Muscle layer of duodenum (tissue), 2 donors: ENCODE data around the gene RASSF3.
A peak's percentile ranks its signal among the peaks of the same experiment; 100 is the strongest.
"Not testable (repeated sequence)": the region's sequence is repeated elsewhere in the genome, so short reads cannot be mapped to it uniquely, and the experiment has no call there.

ENCODE experiments used
- H3K27ac ChIP-seq: one replicate; pipeline ENCODE4 v1.7.0; 2013; ENCODE audit warnings: mild to moderate bottlenecking, low read length
- H3K27me3 ChIP-seq: one replicate; pipeline ENCODE4 v1.7.0; 2013; ENCODE audit warnings: low read depth, mild to moderate bottlenecking, control low read depth, low read length
- H3K36me3 ChIP-seq, 2 donors: one replicate each; pipeline ENCODE4 v1.7.0; 2013; ENCODE audit warnings: low read length in 2 of 2, control low read depth in 1 of 2, mild to moderate bottlenecking in 1 of 2; ENCODE audit not compliant: insufficient read depth in 2 of 2, control insufficient read depth in 1 of 2
- H3K4me1 ChIP-seq, 2 donors: one replicate each; pipeline ENCODE4 v1.7.0; 2013; ENCODE audit warnings: low read length in 2 of 2, mild to moderate bottlenecking in 2 of 2, control low read depth in 1 of 2, moderate library complexity in 1 of 2; ENCODE audit not compliant: insufficient read depth in 2 of 2, control insufficient read depth in 1 of 2
- H3K4me3 ChIP-seq, 2 donors: one replicate each; pipeline ENCODE4 v1.7.0; 2013; ENCODE audit warnings: low read length in 2 of 2, low read depth in 1 of 2, mild to moderate bottlenecking in 1 of 2
- H3K9me3 ChIP-seq, 2 donors: one replicate each; pipeline ENCODE4 v1.7.0; 2013; ENCODE audit warnings: low read length in 2 of 2, control low read depth in 1 of 2, mild to moderate bottlenecking in 1 of 2; ENCODE audit not compliant: control insufficient read depth in 1 of 2
- donor health status: healthy.

RASSF3 gene

GRCh38 chr12:64621257-64621942 is 11.1 kb downstream of the RASSF3 start:
- Histone ChIP-seq H3K27ac (peak overlapping the region; percentile 8), H3K27me3 (no peaks in the 10 kb centered on the region), H3K9me3 (no peaks in the 10 kb centered on the region), H3K4me1 (peaks cover 2 to 39% of the 10 kb centered on the region in 2 donors), H3K36me3 (no peaks in the 10 kb centered on the region), H3K4me3 (no peak overlapping the region)

GRCh38 chr12:64624035-64624434 is 13.7 kb downstream of the RASSF3 start:
- no peaks in the 10 kb centered on the region for H3K9me3 ChIP-seq
- H3K4me1 ChIP-seq: peaks cover 8 to 41% of the 10 kb centered on the region in 2 donors
- no peak overlapping the region for H3K4me3 ChIP-seq
- no peaks in the 10 kb centered on the region for H3K27me3 ChIP-seq
- no peaks in the 10 kb centered on the region for H3K36me3 ChIP-seq
- no peak overlapping the region for H3K27ac ChIP-seq

- peak overlapping the region; percentile 47 to 48 for H3K4me3 ChIP-seq
- peaks cover 8 to 43% of the 10 kb centered on the region in 2 donors for H3K4me1 ChIP-seq
- no peaks in the 10 kb centered on the region for H3K27me3 ChIP-seq
- H3K27ac ChIP-seq: peak overlapping the region; percentile 93
- H3K36me3 ChIP-seq: no peaks in the 10 kb centered on the region
- no peaks in the 10 kb centered on the region for H3K9me3 ChIP-seq
These were observed 15.2 kb downstream of the RASSF3 start for GRCh38 chr12:64625243-64626077.

GRCh38 chr12:64626588-64626987 is 16.3 kb downstream of the RASSF3 start:
- H3K36me3 ChIP-seq, H3K27me3 ChIP-seq, H3K4me3 ChIP-seq, H3K9me3 ChIP-seq: not testable (repeated sequence)
- H3K27ac ChIP-seq: peak overlapping the region; percentile 50
- peaks cover 8 to 47% of the 10 kb centered on the region in 2 donors for H3K4me1 ChIP-seq

GRCh38 chr12:64627771-64628170 is 17.5 kb downstream of the RASSF3 start:
- H3K27ac ChIP-seq: peak overlapping the region; percentile 50
- no peaks in the 10 kb centered on the region for H3K9me3 ChIP-seq
- no peaks in the 10 kb centered on the region for H3K36me3 ChIP-seq
- no peaks in the 10 kb centered on the region for H3K27me3 ChIP-seq
- H3K4me1 ChIP-seq: peaks cover 8 to 54% of the 10 kb centered on the region in 2 donors
- H3K4me3 ChIP-seq: no peak overlapping the region

- H3K27me3 ChIP-seq: no peaks in the 10 kb centered on the region
- no peak overlapping the region for H3K4me3 ChIP-seq
- peaks cover 8 to 54% of the 10 kb centered on the region in 2 donors for H3K4me1 ChIP-seq
- no peak overlapping the region for H3K27ac ChIP-seq
- no peaks in the 10 kb centered on the region for H3K9me3 ChIP-seq
- H3K36me3 ChIP-seq: peaks cover 0 to 3% of the 10 kb centered on the region in 2 donors
These were observed 20.9 kb downstream of the RASSF3 start for GRCh38 chr12:64631197-64631596.

GRCh38 chr12:64633011-64633939 is 23.0 kb downstream of the RASSF3 start:
- Histone ChIP-seq H3K27me3 (no peaks in the 10 kb centered on the region), H3K36me3 (peaks cover 0 to 3% of the 10 kb centered on the region in 2 donors), H3K9me3 (no peaks in the 10 kb centered on the region), H3K4me1 (peaks cover 0 to 41% of the 10 kb centered on the region in 2 donors), H3K4me3 (no peak overlapping the region), H3K27ac (no peak overlapping the region)

- no peak overlapping the region for H3K27ac ChIP-seq
These were observed 23.6 kb downstream of the RASSF3 start for GRCh38 chr12:64633940-64634337.

GRCh38 chr12:64634508-64635092 is 24.3 kb downstream of the RASSF3 start:
- Histone ChIP-seq H3K27me3 (no peaks in the 10 kb centered on the region), H3K4me1 (peaks cover 0 to 44% of the 10 kb centered on the region in 2 donors), H3K9me3 (no peaks in the 10 kb centered on the region), H3K27ac (no peak overlapping the region), H3K36me3 (peaks cover 0 to 3% of the 10 kb centered on the region in 2 donors), H3K4me3 (no peak overlapping the region)

More at GRCh38 chr12:64633940-64634337, 23.6 kb downstream of the RASSF3 start:
- Histone ChIP-seq H3K9me3 (no peaks in the 10 kb centered on the region), H3K36me3 (peaks cover 0 to 3% of the 10 kb centered on the region in 2 donors), H3K4me3 (no peak overlapping the region), H3K4me1 (peaks cover 0 to 39% of the 10 kb centered on the region in 2 donors), H3K27me3 (no peaks in the 10 kb centered on the region)

- Histone ChIP-seq H3K4me1 (peaks cover 0 to 41% of the 10 kb centered on the region in 2 donors), H3K4me3 (no peak overlapping the region), H3K27ac (no peak overlapping the region), H3K27me3 (no peaks in the 10 kb centered on the region), H3K9me3 (no peaks in the 10 kb centered on the region), H3K36me3 (peaks cover 0 to 3% of the 10 kb centered on the region in 2 donors)
These were observed 25.2 kb downstream of the RASSF3 start for GRCh38 chr12:64635356-64635998.
